Osteoblast (primary cell): Measurements from ENCODE around the gene PPM1L. TPM values are rescaled to one million over a fixed set of nuclear protein-coding genes. Genes with fewer than 3 reads are reported as not detected.

ENCODE experiments used
- DNase-seq: peaks from one replicate; pipeline ENCODE4 v3.0.0; 2011; ENCODE audit warnings: low spot score, mixed read lengths; ENCODE audit not compliant: insufficient read length; ENCODE audit errors: missing footprints
- H2AFZ ChIP-seq: 2 replicates; pipeline ENCODE4 v1.6.0; 2011; ENCODE audit warnings: mild to moderate bottlenecking, low read length
- H3K27ac ChIP-seq: 2 replicates; pipeline ENCODE4 v1.5.1; 2011; ENCODE audit warnings: mild to moderate bottlenecking, low read depth, low read length, moderate library complexity
- H3K27me3 ChIP-seq: 2 replicates; pipeline ENCODE4 v1.6.0; 2012; ENCODE audit warnings: mild to moderate bottlenecking, control low read depth, inconsistent platforms, low read length, moderate library complexity; ENCODE audit not compliant: insufficient read depth
- H3K36me3 ChIP-seq: 2 replicates; pipeline ENCODE4 v1.5.1; 2011; ENCODE audit warnings: mild to moderate bottlenecking, low read length, control low read depth, moderate library complexity; ENCODE audit not compliant: insufficient read depth
- H3K4me1 ChIP-seq: 2 replicates; pipeline ENCODE4 v1.5.1; 2011; ENCODE audit warnings: mild to moderate bottlenecking, low read length, control low read depth, moderate library complexity; ENCODE audit not compliant: insufficient read depth
- H3K4me2 ChIP-seq: 2 replicates; pipeline ENCODE4 v1.6.0; 2011; ENCODE audit warnings: mild to moderate bottlenecking, low read length; ENCODE audit not compliant: insufficient read depth
- H3K4me3 ChIP-seq: fragments of 200-600 bp; sonication (generic); 3 replicates; pipeline ENCODE4 v1.5.1; 2012; ENCODE audit warnings: mild to moderate bottlenecking, low read length, inconsistent platforms; ENCODE audit not compliant: insufficient read depth
- H3K79me2 ChIP-seq: 2 replicates; pipeline ENCODE4 v1.6.0; 2012; ENCODE audit warnings: mild to moderate bottlenecking, low read length, control low read depth, inconsistent platforms; ENCODE audit not compliant: insufficient read depth
- H3K9me3 ChIP-seq: 2 replicates; pipeline ENCODE4 v1.5.1; 2011; ENCODE audit warnings: low read depth, low read length, control low read depth
- H4K20me1 ChIP-seq: 2 replicates; pipeline ENCODE4 v1.6.0; 2012; ENCODE audit warnings: mild to moderate bottlenecking, low read length, control low read depth; ENCODE audit not compliant: insufficient read depth
- total RNA-seq: library from RNA; depleted of rRNA; stranded (reverse); fragments of >200 nt; gene quantifications from 2 replicates; pipeline ENCODE4 v1.2.3, GENCODE V29; 2012
- TF ChIP-seq, protein P1 (sequence below): IDR thresholded peaks from 2 replicates; pipeline ENCODE4 v1.5.1; 2011; ENCODE audit warnings: mild to moderate bottlenecking, low read depth, low read length, moderate library complexity; ENCODE audit errors: extremely low read depth

PPM1L gene
- total RNA-seq, 1 donor = 4.3 TPM

DNA sequence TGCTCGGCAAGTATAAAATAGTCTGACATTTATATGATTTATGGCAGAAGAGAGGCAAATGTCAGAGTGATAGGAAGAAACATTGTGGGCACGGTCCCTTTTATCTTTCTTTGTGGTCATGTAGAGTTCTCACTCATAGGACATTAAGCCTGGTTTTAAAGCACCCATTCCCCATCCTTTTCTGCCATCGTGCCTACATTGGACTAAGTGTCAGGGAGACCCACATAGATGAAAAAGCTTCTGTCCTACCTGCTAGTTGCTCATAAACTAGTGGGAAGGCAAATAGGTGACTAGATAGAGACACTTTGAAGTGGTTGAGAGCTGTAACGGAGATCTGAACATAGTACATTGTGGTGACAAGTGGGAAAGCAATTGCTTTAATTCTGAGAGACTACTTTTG, 193.4 kb downstream of the PPM1L start:
- Histone ChIP-seq H3K9me3 (no peaks in the 10 kb centered on the region), H3K36me3 (no peaks in the 10 kb centered on the region), H2AFZ (no peak overlapping the region), H3K79me2 (no peaks in the 10 kb centered on the region), H3K27me3 (peaks cover 18% of the 10 kb centered on the region), H3K4me2 (no peak overlapping the region), H3K27ac (no peak overlapping the region), H4K20me1 (no peaks in the 10 kb centered on the region), H3K4me3 (no peak overlapping the region), H3K4me1 (no peaks in the 10 kb centered on the region)
- TF ChIP-seq, protein P1, sequence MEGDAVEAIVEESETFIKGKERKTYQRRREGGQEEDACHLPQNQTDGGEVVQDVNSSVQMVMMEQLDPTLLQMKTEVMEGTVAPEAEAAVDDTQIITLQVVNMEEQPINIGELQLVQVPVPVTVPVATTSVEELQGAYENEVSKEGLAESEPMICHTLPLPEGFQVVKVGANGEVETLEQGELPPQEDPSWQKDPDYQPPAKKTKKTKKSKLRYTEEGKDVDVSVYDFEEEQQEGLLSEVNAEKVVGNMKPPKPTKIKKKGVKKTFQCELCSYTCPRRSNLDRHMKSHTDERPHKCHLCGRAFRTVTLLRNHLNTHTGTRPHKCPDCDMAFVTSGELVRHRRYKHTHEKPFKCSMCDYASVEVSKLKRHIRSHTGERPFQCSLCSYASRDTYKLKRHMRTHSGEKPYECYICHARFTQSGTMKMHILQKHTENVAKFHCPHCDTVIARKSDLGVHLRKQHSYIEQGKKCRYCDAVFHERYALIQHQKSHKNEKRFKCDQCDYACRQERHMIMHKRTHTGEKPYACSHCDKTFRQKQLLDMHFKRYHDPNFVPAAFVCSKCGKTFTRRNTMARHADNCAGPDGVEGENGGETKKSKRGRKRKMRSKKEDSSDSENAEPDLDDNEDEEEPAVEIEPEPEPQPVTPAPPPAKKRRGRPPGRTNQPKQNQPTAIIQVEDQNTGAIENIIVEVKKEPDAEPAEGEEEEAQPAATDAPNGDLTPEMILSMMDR = no peak
- DNase-seq = no peak

DNA sequence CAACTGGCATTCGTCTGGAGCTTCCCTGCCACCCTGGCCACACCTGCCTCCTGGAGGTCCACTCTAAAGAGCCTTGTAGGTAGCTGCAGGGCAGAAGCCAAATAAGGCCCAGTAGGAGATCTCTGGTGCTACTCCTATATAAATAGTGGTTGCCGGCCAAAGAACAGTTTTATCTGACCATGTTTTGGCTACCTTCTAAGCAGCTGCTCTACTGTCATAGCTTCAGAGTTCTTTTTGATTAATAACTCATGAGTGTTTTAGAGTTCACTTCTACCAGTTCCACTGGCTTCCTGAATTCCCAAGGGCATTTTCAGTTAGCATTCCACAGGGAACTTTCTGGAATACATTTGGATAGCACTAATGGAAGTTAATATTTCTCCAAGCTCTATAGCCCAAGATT, 194.5 kb downstream of the PPM1L start:
- no peak overlapping the region for H3K27ac ChIP-seq
- H3K9me3 ChIP-seq = no peaks in the 10 kb centered on the region
- peaks cover 18% of the 10 kb centered on the region for H3K27me3 ChIP-seq
- H3K4me3 ChIP-seq = no peak overlapping the region
- H3K36me3 ChIP-seq = no peaks in the 10 kb centered on the region
- H3K79me2 ChIP-seq = no peaks in the 10 kb centered on the region
- TF ChIP-seq, protein P1 = no peak
- H3K4me1 ChIP-seq = no peaks in the 10 kb centered on the region
- DNase-seq = no peak
- H3K4me2 ChIP-seq = no peak overlapping the region
- H2AFZ ChIP-seq = no peak overlapping the region
- no peaks in the 10 kb centered on the region for H4K20me1 ChIP-seq

DNA sequence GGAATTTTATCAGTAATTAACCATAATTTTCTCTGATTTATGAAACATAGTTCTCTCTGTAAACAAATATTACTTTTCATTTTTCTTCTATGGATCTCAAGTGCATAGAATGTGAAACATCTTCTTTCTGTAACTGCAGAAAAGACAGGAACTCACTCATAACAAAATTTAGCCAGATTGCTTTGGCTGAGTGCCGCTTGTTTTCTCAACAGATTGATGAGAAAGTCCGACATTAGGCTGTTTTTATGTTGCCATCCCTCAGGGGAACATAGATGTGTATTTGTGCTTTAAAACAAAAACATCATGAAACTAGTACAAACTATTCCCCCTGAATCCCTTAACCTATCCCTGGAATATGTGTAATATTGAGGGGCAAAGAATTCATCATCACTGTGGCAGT, 194.9 kb downstream of the PPM1L start:
- Histone ChIP-seq H2AFZ (no peak overlapping the region), H3K9me3 (no peaks in the 10 kb centered on the region), H3K4me2 (no peak overlapping the region), H3K36me3 (no peaks in the 10 kb centered on the region), H3K27ac (no peak overlapping the region), H3K4me1 (no peaks in the 10 kb centered on the region), H3K27me3 (peaks cover 18% of the 10 kb centered on the region), H3K79me2 (no peaks in the 10 kb centered on the region), H4K20me1 (no peaks in the 10 kb centered on the region), H3K4me3 (no peak overlapping the region)
- TF ChIP-seq, protein P1 = no peak
- DNase-seq = no peak

DNA sequence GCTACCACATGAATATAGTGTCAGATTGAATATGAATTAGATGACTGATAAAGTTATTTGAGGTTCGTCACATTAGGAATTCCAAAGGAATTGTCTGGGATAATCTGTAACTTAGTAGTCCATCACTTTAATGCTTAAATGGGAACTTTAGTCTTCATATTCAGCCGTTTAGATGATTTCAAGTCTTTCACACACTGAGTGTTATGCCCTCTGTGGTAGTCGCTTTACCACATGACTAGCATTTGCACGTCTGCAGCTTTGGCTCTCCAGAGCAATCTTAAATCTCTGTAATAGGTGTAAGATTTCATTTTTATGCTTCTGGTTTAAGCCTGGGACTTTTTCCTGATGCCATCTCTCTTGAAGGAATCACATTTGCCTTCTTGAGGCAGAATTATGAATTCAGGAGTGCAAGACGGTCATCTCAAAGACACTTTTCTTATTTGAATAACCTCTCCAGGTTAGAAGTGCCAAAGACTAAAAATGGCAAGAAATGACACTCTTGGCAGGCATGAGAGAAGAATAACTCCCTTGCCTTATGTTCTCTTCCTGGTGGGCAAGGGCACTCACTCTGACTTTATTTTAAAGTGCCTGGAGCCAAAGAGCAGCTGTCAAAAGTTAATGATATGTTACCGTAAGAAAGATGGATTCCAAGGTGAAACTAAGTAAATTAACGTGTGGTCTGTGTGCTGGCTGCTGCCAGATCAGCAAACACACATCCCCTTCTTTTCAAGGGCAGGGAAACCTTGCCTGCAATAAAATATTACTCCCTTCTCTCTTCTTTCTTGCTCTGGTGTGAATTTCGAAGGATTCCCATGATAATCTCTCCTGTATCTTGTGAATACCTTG, 195.8 kb downstream of the PPM1L start:
- H3K4me1 ChIP-seq = no peaks in the 10 kb centered on the region
- H3K36me3 ChIP-seq = no peaks in the 10 kb centered on the region
- no peaks in the 10 kb centered on the region for H3K9me3 ChIP-seq
- DNase-seq = no peak
- H4K20me1 ChIP-seq = no peaks in the 10 kb centered on the region
- TF ChIP-seq, protein P1 = no peak
- H2AFZ ChIP-seq = no peak overlapping the region
- no peak overlapping the region for H3K4me2 ChIP-seq
- H3K27me3 ChIP-seq = peaks cover 18% of the 10 kb centered on the region
- no peaks in the 10 kb centered on the region for H3K79me2 ChIP-seq
- no peak overlapping the region for H3K4me3 ChIP-seq
- no peak overlapping the region for H3K27ac ChIP-seq
